G401 (cell line): ENCODE results near the gene ZNF521. TPM values are rescaled to one million over a fixed set of nuclear protein-coding genes. Genes with fewer than 3 reads are reported as not detected.

Source experiments
- DNase-seq: peaks from one replicate; pipeline ENCODE4 v3.0.0-alpha.2; 2015; ENCODE audit warnings: low spot score
- in situ Hi-C: cut with HindIII; loops from 2 replicates; pipeline ENCODE4 v1.10.0; 2016; ENCODE audit warnings: low sequenced_read_pairs, mixed read lengths
- total RNA-seq: library from RNA; depleted of rRNA; stranded (reverse); fragments of >200 nt; shearing (Covaris generic); gene quantifications from 2 replicates; pipeline ENCODE4 v1.2.3, GENCODE V29; 2014

The ZNF521 gene
- total RNA-seq, 1 experiment from 2014 or later = 87.6 TPM

- in situ Hi-C loops = no loop called here
- DNase-seq = no peak
Measured at GRCh38 chr18:25113566-25113965, 238.4 kb downstream of the ZNF521 start.

DNA sequence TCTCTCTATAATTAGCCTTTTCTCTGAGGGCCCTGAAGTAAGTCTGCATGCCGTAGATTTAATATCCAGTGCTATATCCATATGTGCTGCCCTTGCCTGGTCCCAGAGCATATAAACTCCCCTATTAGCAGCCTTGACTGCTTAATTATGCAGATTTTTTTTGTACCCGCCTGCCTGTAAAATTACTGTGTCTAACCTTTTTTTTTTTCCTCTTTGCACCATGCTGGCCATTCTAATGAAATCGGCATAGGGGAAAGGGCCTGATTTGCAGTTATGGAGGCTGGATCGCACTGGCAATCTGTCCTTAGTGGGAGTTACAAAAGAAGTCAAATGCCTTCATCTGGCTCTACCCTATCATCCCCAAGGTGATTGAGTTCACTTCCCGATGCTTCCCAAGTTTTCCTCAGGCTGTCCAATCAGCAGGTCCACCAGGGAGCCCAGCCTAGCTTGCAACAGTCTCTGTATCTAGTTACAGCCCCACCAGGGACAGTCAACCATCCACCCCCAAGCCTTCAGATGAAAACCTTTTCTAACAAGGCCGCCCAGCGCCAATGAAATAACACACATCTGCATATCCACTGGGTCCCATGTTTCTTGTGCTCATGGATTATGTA, 239.0 kb downstream of the ZNF521 start:
- in situ Hi-C loops = no loop called here
- peak; percentile 59 for DNase-seq

DNA sequence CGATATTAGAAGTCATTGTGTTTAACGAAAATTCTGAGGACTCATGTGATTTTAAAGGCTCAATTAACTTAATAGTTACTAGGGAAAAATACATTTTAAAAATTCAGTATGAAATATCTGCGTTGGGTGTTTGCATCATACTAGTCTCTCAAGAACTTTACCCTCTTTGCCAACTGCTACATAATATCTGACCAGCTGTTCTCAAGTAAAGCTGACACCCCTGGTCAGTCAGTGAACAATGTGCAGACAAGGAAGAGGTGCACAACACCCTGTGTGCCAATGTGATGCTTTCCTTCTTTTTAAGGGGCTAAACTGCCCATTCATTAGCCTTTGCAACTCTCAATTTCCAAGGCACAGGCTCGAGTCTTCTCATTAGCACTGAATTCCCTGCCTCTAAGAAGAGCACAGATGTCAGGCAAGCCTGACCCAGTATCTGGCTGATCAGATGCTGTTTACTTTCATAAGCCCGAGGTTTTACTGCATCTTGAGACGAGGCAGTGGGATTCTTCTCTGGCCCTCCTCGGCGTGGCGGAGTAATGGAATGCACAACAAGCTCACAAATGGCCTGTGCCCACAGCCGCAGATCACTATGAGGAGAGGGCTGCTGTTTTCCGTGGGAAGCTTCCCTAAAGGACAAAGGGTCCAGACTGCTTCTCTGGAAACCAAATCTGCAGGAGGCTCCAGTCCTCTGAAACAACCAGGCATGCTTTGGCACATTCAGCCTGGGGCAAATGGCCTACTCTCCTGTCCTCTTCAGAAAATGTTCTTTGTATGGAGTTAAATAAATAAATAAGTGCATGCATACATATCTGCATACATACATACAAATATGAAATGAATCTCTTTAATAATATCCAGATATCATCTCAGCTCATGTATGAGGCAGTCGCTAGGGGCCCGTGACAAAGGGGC, 240.3 kb downstream of the ZNF521 start:
- peak; percentile 78 for DNase-seq
- in situ Hi-C loops = no loop called here

DNA sequence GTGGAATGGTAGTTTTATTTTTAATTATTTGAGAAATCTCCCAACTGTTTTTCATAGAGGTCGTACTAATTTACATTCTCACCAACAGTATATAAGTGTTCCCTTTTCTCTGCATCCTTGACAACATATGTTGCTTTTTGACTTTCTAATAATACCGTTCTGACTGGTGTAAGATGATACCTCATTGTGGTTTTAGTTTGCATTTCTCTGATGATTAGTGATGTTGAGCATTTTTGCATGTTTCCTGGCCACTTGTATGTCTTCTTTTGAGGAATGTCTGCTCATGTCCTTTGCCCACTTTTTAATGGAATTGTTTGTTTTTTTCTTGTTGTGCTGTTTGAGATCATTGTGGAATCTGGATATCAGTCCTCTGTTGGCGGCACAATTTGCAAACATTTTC, 242.5 kb downstream of the ZNF521 start:
- in situ Hi-C loops = no loop called here
- DNase-seq = peak; percentile 1

DNA sequence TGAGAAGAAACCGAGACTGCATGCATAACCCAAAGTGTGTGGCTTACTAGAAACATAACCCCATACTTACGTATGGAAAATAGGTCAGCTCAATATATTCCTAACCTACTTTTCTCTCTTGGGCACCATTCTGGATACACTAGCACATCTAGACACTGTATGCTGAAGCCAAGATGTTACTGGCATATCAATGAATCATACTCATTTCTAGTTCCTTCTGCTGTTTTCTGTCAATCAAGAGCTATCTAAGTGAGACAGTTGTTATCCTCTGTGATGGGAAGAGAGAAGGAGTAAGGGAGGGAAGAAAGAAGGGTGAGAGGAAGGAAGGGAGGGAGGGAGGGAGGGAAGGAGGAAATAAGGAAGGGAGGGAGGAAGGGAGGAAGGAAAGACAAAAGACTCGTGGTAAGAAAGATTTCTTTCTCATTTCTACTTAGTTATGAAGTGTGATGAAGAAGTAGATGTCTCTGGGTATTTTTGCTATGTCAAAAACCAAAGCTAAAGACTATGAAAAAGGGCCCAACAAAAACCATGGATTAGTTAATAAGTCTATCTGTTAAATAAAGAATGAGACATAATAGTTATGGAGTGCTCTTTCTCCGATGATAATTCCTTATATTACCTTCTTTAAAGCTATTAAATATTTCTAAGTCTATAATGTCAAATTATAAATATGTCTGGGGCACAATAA, 248.4 kb downstream of the ZNF521 start:
- DNase-seq = peak; percentile 6
- in situ Hi-C loops = no loop called here

DNA sequence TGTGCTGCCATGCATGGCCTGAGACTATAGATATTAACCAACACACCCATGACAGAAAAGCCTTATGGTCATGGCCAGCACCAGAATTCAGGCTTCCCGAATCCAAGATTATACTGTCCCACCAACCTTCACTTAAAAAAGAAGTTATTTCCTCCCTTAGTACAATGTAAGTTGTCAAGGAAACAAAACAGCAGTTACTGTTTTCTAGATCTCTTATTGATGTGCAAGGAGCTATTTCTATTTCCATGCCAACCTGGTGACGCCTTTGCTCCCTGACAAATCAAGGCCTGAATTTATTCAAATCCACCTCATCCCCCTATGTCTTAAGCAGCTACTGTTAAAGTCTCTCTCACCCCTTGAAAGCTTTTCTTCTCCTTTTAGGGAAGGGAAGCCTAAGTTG, 249.3 kb downstream of the ZNF521 start:
- DNase-seq = no peak
- in situ Hi-C loops = no loop called here

DNA sequence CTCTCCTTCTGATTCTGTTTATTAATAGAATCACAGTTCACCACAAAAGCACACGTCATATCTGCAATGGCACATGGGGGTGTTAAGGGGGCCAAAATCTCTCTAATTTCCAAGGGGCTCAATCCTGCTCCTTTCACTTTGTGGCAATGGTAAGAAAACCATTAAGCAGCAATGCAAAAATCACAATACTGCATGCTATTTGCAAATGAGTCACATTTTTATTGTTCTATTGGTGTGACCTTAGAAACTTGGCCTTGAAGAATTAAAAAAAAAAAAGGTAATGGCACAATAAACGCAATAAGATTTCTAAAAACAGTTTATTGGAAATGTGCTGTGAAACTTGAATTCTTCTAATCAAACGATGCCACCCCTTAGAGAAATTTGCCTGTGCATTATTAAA, 251.5 kb downstream of the ZNF521 start:
- in situ Hi-C loops = no loop called here
- DNase-seq = no peak

- DNase-seq = no peak
- in situ Hi-C loops = no loop called here
Measured at GRCh38 chr18:25099895-25100294, 252.1 kb downstream of the ZNF521 start.

GRCh38 chr18:25097569-25098056, 254.4 kb downstream of the ZNF521 start:
- no peak for DNase-seq
- in situ Hi-C loops = no loop called here

DNA sequence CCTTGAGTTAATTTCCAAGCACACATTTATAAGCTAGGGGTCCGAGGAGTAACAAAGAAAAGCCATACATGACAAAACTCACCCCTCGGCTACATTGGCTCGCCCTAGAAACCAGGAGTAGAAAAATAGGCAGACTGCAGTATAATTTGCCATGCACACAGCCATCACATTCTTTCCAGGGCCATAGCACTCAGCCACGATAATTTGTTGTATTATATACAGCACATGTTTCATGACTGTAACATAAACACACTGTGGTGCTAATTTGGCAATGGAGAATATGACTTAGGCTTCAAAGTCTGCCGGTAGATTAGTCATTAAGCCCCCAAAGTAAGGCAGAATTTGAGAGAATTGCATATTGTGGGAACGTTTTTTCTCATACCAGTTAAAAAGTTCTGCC, 254.9 kb downstream of the ZNF521 start:
- in situ Hi-C loops = no loop called here
- DNase-seq = no peak

- DNase-seq = no peak
- in situ Hi-C loops = no loop called here
Measured at GRCh38 chr18:25093141-25093540, 258.8 kb downstream of the ZNF521 start.

GRCh38 chr18:25089470-25089869, 262.5 kb downstream of the ZNF521 start:
- no peak for DNase-seq
- in situ Hi-C loops = no loop called here

GRCh38 chr18:25086876-25087275, 265.1 kb downstream of the ZNF521 start:
- in situ Hi-C loops = no loop called here
- no peak for DNase-seq

- peak; percentile 87 for DNase-seq
- in situ Hi-C loops = no loop called here
Measured at GRCh38 chr18:25081001-25081400, 271.0 kb downstream of the ZNF521 start.

- DNase-seq = no peak
- in situ Hi-C loops = no loop called here
Measured at GRCh38 chr18:25080211-25080610, 271.8 kb downstream of the ZNF521 start.

DNA sequence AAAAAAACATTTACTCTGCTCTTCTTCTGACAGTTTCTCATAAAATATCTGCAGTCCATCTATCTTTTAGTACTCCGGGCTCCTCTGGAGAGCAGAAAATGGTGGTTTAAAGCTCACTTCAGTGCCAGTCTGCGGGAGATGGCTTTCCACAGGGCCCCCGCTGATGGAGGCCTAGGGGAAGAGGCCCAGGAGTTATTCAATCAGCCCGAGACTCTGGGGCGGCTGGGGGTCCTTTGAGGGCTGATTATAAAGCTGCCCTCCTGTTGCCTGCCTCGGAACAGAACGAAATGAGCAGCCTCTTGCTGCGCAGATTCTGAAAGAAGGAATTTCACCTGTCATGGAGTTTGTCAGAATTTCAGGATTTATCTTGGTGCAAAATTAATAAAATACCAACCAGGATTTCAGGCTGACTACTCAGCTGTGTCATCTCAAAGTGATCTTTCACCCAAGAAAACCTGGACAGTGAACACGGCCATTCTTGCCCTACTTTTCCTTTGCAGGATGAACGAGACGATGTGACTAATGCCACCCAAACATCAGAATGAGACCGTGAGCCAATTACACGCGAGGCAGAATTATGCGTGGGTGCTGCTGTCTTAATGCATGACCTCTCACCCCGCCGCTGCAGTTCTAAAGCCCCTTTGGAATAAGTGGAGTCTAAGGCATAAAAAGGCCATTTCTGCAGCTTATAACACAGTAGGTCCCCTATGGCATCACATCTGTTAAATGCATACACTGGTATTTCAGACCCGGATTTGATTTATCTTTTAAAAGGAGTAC, 273.8 kb downstream of the ZNF521 start:
- in situ Hi-C loops = no loop called here
- no peak for DNase-seq

- in situ Hi-C loops = no loop called here
- DNase-seq = peak; percentile 63
Measured at GRCh38 chr18:25077038-25077943, 274.7 kb downstream of the ZNF521 start.

DNA sequence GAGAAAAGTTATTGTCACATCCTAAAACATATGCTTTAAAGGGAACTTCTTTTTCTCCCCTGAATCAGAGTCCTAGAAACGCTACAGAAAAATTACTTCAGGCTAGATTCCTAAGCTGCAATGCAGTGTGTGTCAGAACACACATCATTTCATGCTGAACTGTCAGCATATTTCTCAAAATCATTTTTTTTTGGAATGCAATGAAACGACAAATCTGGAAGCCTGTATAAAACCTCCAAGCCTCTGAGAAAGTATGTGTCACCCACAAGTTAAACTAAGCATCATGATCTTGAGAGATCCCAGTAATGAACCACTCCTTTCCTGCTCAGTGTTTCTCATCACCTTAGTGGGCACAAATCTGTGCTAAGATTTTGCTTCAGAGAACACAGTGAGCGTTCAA, 276.2 kb downstream of the ZNF521 start:
- in situ Hi-C loops = no loop called here
- peak; percentile 48 for DNase-seq
